Measurements from ENCODE around the gene DIP2B.

Gene DIP2B

GRCh38 chr12:50617657-50618056 lies 112.9 kb downstream of the DIP2B start:
- no peak for DNase-seq

- DNase-seq, result no peak
Measured at GRCh38 chr12:50618864-50619609, 114.3 kb downstream of the DIP2B start.

- DNase-seq, result no peak
Measured at GRCh38 chr12:50619610-50619958, 114.8 kb downstream of the DIP2B start.

- peak; percentile 46 for DNase-seq
Measured at GRCh38 chr12:50620109-50620977, 115.6 kb downstream of the DIP2B start.

DNA sequence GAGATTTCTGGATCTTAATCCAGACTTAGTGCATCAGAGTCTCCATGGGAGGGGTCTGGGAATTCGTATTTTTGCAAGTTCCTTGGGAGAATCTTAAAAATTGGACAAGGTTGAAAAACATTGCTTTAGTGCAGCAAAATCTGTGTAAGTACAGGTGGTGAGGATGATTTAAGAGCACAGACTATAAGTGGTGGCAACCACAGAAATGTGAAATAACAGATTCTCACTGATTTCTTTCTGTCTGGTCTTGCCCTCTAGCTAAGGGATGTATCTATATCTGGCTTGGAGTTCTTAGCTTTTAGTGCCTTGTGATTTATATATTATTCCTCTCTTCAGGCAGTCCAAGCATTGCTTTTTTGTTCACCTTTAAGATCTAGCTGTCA lies 116.2 kb downstream of the DIP2B start:
- DNase-seq, result no peak

DNA sequence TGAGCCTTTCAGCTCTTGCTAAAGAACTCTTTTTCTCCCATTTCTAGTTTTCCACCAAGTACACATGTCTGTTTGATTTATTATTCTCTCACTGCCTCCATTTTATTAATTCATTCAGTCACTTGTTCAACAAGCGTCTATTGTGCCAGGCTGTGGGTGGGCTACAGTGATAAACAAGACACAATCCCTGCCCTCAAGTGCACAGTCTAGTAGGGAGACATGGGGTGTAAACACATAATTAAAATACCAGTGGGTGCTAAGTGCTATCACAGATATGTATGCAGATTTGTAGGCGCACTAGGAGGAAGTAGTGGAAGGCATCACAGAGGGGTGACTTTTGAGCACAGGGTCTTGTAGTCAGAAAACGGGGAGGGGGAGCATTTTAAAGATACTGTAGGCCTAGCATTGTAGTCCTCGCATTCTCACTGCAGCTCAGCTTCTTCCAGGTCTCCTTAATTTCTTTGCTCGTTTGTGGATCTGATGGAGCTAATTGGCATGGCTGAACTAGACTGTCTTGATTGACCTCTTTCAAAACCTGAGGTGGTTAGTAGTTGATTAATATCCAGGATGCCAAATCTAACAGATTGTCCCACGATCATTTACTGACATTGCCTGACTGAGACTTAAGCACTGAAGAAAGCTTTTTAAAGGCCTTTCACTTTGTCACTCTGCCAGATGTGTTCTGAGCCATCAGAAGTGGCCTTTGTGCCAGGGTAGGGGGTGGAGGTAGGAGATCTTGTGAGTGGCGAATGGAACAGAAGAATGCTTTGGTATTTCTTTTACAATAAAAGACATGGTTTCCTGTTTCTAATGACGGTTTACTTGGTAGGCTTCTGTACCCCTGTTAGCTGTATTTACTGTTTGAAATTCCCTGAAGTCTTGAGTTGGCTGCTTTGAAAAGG lies 116.9 kb downstream of the DIP2B start:
- no peak for DNase-seq

DNA sequence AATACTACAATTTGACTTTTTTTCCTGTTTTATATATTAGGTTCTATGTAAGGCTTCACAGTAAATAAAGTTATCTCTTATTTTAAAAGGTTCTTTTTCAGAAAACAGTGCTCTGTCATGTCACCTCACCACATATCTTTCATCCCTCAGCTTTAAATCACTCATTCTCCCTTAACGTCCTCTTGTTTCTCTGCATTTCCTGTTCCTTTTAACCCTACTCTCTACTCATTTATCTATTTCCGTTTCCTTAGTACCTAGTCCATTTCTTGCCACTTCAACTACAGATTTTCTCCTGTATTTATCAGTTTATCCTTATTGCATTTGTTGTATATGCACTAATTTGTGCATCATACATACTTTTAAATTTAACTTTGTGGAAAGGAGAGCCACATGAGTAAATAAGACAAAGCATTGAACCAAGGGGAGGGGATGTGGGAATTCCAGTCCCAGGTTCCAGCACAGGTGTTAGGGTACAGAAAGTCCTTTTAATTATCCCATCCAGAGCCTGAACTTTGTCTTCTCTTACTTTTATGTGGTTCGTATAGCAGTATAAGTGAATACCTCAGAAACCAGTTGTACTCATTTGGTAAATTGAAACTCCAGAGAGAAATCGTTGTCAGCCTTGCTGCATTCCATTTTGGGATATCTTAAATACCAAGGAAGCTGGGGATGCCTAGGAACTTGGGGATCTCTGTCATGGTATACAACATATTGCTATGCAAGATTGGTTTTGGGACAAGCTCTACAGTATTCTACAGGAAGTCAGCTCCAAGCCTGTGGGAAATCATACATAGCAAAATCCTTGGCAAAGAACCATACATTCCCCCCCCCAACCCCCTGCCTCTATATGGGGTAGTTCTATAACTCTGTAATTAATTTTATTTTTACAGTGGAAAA lies 120.5 kb downstream of the DIP2B start:
- no peak for DNase-seq

DNA sequence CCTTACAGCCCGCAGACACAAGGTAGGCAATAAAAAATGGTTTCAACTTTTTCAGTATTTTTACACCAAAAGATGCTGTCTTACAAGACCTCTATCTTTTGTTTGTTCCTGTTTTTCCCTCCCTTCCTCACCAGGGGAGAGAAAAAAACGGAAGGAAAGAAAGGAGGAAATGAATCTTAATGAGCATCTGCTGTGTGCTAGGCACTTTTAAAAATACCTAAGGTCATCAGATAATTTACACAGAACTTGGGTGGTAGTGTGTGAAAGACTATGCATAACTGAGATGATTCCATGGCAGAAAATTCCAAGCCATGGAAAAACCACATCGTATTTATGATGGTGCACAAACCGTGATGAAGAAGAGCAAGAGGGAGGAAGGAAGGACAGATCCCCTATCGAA lies 121.2 kb downstream of the DIP2B start:
- no peak for DNase-seq

- no peak for DNase-seq
Measured at GRCh38 chr12:50627491-50627890, 122.7 kb downstream of the DIP2B start.

- DNase-seq, result no peak
Measured at GRCh38 chr12:50628394-50628793, 123.6 kb downstream of the DIP2B start.

DNA sequence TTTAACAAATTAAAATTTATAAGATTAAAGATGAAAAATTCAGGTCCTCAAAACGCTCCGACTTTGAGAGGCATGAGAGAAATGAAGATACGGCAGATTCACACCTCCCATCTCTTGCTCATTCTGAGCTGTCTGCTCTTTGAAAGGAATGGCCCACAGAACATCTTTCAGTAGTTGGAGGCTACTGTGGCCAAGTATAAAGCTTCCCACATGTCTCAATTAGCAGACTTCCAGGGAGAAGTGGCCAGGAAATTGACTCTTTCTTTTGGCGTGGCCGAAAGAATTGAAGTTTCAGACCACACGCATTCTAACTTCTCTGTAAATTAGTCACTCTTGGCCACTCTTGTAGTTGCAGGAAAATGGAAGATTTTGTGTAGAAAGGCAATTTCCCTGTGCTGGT lies 129.2 kb downstream of the DIP2B start:
- no peak for DNase-seq

DNA sequence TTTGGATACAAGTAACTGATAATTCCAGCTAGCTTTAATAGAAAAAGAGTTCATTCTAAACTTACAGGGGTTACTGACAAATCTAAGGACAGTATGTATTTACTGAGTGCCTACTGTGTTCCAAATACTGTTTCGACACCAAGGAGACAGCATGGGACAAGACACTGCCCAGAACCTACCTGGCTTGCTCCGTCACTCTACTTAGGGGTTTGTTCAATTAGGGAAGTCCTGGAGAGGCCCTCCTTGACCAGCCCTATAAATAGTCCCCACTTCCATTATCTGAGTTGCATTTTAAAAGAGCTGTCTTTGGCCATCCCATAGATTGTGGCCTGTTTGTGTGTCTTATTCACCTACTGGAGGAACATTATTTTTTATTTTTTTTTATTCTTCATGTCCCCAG lies 129.6 kb downstream of the DIP2B start:
- DNase-seq, result no peak

GRCh38 chr12:50635364-50635763 lies 130.6 kb downstream of the DIP2B start:
- no peak for DNase-seq

- no peak for DNase-seq
Measured at GRCh38 chr12:50635857-50636256, 131.1 kb downstream of the DIP2B start.

GRCh38 chr12:50636505-50636904 lies 131.7 kb downstream of the DIP2B start:
- no peak for DNase-seq

DNA sequence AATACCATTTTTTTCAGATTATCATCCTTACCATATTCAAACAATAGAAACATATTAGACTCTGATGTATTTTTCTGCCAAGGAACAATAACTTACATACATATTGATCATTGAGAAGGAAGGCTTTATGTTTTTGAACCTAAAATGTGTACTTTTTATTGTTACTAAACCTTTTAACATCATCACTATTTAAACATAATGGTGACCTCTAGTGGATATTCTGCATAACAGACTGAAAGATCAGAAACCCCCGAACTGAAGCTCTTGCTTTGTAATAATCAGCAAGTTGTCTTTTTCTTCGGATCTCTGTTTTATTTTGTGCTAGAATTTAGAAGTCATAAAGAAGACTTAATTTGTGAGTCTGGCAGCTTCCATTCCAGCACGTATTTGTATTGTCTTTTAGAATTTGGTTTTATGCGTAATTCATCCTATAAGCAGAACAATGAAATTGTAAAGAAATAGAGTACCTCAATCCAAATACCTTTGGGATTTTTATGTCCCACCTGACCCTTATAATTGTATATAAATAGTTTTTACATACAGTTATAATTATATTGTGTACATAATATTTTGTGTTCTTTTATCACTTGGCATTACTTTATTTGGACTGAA lies 133.2 kb downstream of the DIP2B start:
- no peak for DNase-seq

DNA sequence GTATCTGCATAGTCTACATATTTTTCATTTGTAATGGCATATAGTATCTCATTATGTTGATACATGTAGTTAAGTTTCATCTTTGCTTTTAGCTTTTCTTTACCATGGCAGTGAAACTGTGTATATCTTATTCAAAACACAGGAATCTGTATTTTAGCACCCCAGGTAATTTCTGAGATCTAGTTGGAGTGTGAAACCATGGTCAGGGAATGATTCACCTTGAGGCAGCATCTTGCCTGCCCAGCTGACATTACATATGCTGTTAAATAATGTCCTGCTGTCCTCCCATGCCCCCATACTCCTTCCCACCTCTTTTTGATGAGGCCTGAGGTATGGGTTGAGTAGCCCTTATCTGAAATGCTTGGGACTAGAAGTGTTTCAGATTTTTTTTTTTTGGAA lies 133.7 kb downstream of the DIP2B start:
- no peak for DNase-seq

- no peak for DNase-seq
Measured at GRCh38 chr12:50639721-50640120, 134.9 kb downstream of the DIP2B start.

DNA sequence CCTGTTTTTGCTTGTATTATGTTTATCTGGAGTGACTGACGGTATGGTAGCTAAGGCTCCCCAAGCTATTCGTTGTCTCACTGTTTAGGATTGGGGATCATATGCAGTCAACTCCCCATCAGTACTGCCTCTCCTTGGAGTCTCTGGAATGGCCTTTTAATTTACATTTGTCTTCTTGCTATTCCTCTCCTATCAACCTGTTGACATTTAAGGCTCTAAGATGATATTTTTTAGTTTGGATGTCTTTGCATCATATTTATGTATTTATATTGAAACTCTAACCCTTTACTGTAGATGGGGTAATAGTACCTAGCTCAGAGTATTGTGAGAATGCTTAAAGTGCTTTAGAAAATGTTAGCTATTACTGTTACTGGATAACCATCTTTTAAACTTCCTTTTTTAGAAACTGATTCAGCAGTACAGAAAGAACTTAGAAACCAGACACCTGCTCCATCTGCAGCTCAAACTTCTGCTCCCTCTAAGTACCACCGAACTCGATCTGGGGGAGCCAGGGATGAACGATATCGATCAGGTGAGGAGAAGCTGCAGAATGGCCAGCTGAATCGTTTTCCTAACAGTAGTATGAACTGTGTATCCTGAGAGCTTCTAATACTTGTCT lies 135.6 kb downstream of the DIP2B start:
- no peak for DNase-seq

DNA sequence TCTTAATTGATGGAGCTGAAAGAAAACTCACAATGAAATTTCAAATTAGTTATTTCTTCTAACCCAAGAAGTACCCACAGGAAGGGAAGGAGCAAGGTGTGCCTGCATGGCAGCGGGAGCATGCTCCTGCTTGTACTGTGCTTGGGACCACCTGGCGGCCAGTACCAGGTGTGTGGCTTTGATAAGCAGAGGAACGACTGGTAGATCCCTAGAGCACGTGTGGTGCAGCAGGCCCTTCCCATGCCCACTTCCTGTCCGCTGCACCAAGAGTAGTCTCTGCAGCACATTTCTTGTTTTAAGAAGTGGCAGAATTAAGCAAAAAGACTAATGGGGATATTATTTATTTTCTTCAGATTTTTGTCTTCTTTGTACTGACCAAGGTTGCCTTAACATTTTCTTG lies 136.8 kb downstream of the DIP2B start:
- DNase-seq, result peak; percentile 31

- DNase-seq, result no peak
Measured at GRCh38 chr12:50642035-50642451, 137.3 kb downstream of the DIP2B start.

Data from NCI-H2107 (cell line).